Stomach smooth muscle (tissue), 2 donors: ENCODE data around the gene TTC7B.
A peak's percentile ranks its signal among the peaks of the same experiment; 100 is the strongest.

Experiments used
- H3K27ac ChIP-seq: one replicate; pipeline ENCODE4 v1.7.0; 2013; ENCODE audit warnings: mild to moderate bottlenecking, low read length, inconsistent platforms
- H3K27me3 ChIP-seq, 2 donors: one replicate each; pipeline ENCODE4 v1.7.0; 2013; ENCODE audit warnings: low read length in 2 of 2; ENCODE audit not compliant: insufficient read depth in 2 of 2, control insufficient read depth in 1 of 2
- H3K36me3 ChIP-seq, 2 donors: one replicate each; pipeline ENCODE4 v1.7.0; 2013; ENCODE audit warnings: low read length in 2 of 2; ENCODE audit not compliant: control insufficient read depth in 2 of 2, insufficient read depth in 2 of 2
- H3K4me1 ChIP-seq: one replicate; pipeline ENCODE4 v1.7.0; 2013; ENCODE audit warnings: low read length; ENCODE audit not compliant: control insufficient read depth, insufficient read depth
- H3K4me3 ChIP-seq, 2 donors: one replicate each; pipeline ENCODE4 v1.7.0; 2013; ENCODE audit warnings: low read length in 2 of 2
- H3K9ac ChIP-seq, 2 donors: one replicate each; pipeline ENCODE4 v1.7.0; 2013; ENCODE audit warnings: low read length in 2 of 2, mild to moderate bottlenecking in 1 of 2
- H3K9me3 ChIP-seq, 2 donors: one replicate each; pipeline ENCODE4 v1.7.0; 2013; ENCODE audit warnings: low read length in 2 of 2; ENCODE audit not compliant: control insufficient read depth in 2 of 2
- donor health status: healthy.
- donor health status: Pancreatic carcinoma.

TTC7B gene

GRCh38 chr14:90813442-90813841 is 2.8 kb downstream of the TTC7B start:
- Histone ChIP-seq H3K4me3 (no peak overlapping the region), H3K4me1 (peaks cover 29% of the 10 kb centered on the region), H3K36me3 (no peaks in the 10 kb centered on the region), H3K27ac (no peak overlapping the region), H3K9me3 (no peaks in the 10 kb centered on the region), H3K9ac (no peak overlapping the region), H3K27me3 (no peaks in the 10 kb centered on the region)

- H3K9ac ChIP-seq: no peak overlapping the region
Observed at GRCh38 chr14:90812109-90812508, 4.1 kb downstream of the TTC7B start.

GRCh38 chr14:90811641-90812040 is 4.6 kb downstream of the TTC7B start:
- Histone ChIP-seq H3K36me3 (no peaks in the 10 kb centered on the region), H3K27me3 (no peaks in the 10 kb centered on the region), H3K27ac (no peak overlapping the region), H3K4me3 (no peak overlapping the region), H3K9ac (no peak overlapping the region), H3K9me3 (no peaks in the 10 kb centered on the region), H3K4me1 (peaks cover 42% of the 10 kb centered on the region)

More at GRCh38 chr14:90812109-90812508, 4.1 kb downstream of the TTC7B start:
- peaks cover 41% of the 10 kb centered on the region for H3K4me1 ChIP-seq
- H3K36me3 ChIP-seq: no peaks in the 10 kb centered on the region
- no peak overlapping the region for H3K4me3 ChIP-seq
- no peaks in the 10 kb centered on the region for H3K9me3 ChIP-seq
- H3K27me3 ChIP-seq: no peaks in the 10 kb centered on the region
- H3K27ac ChIP-seq: no peak overlapping the region

GRCh38 chr14:90810806-90811205 is 5.4 kb downstream of the TTC7B start:
- Histone ChIP-seq H3K36me3 (no peaks in the 10 kb centered on the region), H3K27me3 (no peaks in the 10 kb centered on the region), H3K27ac (no peak overlapping the region), H3K9ac (no peak overlapping the region), H3K9me3 (no peaks in the 10 kb centered on the region), H3K4me1 (peaks cover 46% of the 10 kb centered on the region), H3K4me3 (no peak overlapping the region)

- no peak overlapping the region for H3K4me3 ChIP-seq
- H3K9me3 ChIP-seq: no peaks in the 10 kb centered on the region
- H3K9ac ChIP-seq: no peak overlapping the region
- no peaks in the 10 kb centered on the region for H3K27me3 ChIP-seq
- no peak overlapping the region for H3K27ac ChIP-seq
- H3K36me3 ChIP-seq: no peaks in the 10 kb centered on the region
- H3K4me1 ChIP-seq: peaks cover 40% of the 10 kb centered on the region
Observed at GRCh38 chr14:90809530-90810312, 6.5 kb downstream of the TTC7B start.

GRCh38 chr14:90808759-90809529 is 7.3 kb downstream of the TTC7B start:
- Histone ChIP-seq H3K27ac (peak overlapping the region; percentile 62), H3K4me3 (no peak overlapping the region), H3K4me1 (peaks cover 32% of the 10 kb centered on the region), H3K9me3 (no peaks in the 10 kb centered on the region), H3K9ac (no peak overlapping the region), H3K36me3 (no peaks in the 10 kb centered on the region), H3K27me3 (no peaks in the 10 kb centered on the region)

GRCh38 chr14:90807060-90807459 is 9.2 kb downstream of the TTC7B start:
- H3K4me1 ChIP-seq: peaks cover 30% of the 10 kb centered on the region
- H3K27me3 ChIP-seq: no peaks in the 10 kb centered on the region
- no peaks in the 10 kb centered on the region for H3K36me3 ChIP-seq
- no peaks in the 10 kb centered on the region for H3K9me3 ChIP-seq
- H3K9ac ChIP-seq: no peak overlapping the region
- peak overlapping the region; percentile 62 for H3K27ac ChIP-seq
- H3K4me3 ChIP-seq: no peak overlapping the region

GRCh38 chr14:90805662-90806540 is 10.3 kb downstream of the TTC7B start:
- no peak overlapping the region for H3K27ac ChIP-seq
- peaks cover 30% of the 10 kb centered on the region for H3K4me1 ChIP-seq
- no peak overlapping the region for H3K4me3 ChIP-seq
- no peak overlapping the region for H3K9ac ChIP-seq
- no peaks in the 10 kb centered on the region for H3K9me3 ChIP-seq
- no peaks in the 10 kb centered on the region for H3K36me3 ChIP-seq
- H3K27me3 ChIP-seq: no peaks in the 10 kb centered on the region

GRCh38 chr14:90805084-90805391 is 11.2 kb downstream of the TTC7B start:
- peaks cover 25% of the 10 kb centered on the region for H3K4me1 ChIP-seq
- no peak overlapping the region for H3K4me3 ChIP-seq
- no peaks in the 10 kb centered on the region for H3K9me3 ChIP-seq
- no peaks in the 10 kb centered on the region for H3K27me3 ChIP-seq
- H3K27ac ChIP-seq: no peak overlapping the region
- no peaks in the 10 kb centered on the region for H3K36me3 ChIP-seq
- no peak overlapping the region for H3K9ac ChIP-seq

GRCh38 chr14:90804292-90805083 is 11.7 kb downstream of the TTC7B start:
- Histone ChIP-seq H3K9me3 (no peaks in the 10 kb centered on the region), H3K4me1 (peaks cover 25% of the 10 kb centered on the region), H3K9ac (no peak overlapping the region), H3K27ac (no peak overlapping the region), H3K36me3 (no peaks in the 10 kb centered on the region), H3K4me3 (no peak overlapping the region), H3K27me3 (no peaks in the 10 kb centered on the region)
